Fibroblast of mammary gland (primary cell): ENCODE measurements around the gene RNF175.
A peak's percentile ranks its signal among the peaks of the same experiment; 100 is the strongest.
"Not testable (repeated sequence)": the region's sequence is repeated elsewhere in the genome, so short reads cannot be mapped to it uniquely, and the experiment has no call there.

Source experiments
- DNase-seq: peaks from one replicate; pipeline ENCODE4 v3.0.0-alpha.2; 2010; ENCODE audit warnings: low read depth
- H3K4me3 ChIP-seq: 2 replicates; pipeline ENCODE4 v1.5.1; 2011; ENCODE audit warnings: low read depth, mild to moderate bottlenecking, low read length, moderate library complexity; ENCODE audit not compliant: control insufficient read depth
- TF ChIP-seq, protein P1 (sequence below): conservative IDR thresholded peaks from 2 replicates; pipeline ENCODE4 v1.5.1; 2011; ENCODE audit warnings: low read depth, low read length, inconsistent platforms; ENCODE audit not compliant: control insufficient read depth, insufficient read depth

RNF175 gene

DNA sequence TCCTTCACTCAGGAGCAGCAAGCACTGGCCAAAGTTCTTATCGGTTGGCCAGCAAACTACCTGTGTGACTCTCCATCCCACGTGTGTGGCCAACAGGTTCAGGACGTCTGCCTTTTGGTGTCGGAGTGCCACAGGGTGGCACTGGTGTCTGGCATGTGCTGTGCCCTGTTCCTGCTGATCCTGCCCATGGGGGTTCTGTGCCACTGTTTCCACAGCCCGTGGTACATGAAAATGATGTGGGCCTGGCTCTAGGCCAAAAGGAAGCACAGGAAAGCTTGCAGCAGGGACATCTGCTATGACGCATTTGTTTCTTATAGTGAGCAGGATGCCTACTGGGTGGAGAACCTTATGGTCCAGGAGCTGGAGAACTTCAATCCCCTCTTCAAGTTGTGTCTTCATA, 80.3 kb downstream of the RNF175 start:
- no peak for DNase-seq
- TF ChIP-seq, protein P1, sequence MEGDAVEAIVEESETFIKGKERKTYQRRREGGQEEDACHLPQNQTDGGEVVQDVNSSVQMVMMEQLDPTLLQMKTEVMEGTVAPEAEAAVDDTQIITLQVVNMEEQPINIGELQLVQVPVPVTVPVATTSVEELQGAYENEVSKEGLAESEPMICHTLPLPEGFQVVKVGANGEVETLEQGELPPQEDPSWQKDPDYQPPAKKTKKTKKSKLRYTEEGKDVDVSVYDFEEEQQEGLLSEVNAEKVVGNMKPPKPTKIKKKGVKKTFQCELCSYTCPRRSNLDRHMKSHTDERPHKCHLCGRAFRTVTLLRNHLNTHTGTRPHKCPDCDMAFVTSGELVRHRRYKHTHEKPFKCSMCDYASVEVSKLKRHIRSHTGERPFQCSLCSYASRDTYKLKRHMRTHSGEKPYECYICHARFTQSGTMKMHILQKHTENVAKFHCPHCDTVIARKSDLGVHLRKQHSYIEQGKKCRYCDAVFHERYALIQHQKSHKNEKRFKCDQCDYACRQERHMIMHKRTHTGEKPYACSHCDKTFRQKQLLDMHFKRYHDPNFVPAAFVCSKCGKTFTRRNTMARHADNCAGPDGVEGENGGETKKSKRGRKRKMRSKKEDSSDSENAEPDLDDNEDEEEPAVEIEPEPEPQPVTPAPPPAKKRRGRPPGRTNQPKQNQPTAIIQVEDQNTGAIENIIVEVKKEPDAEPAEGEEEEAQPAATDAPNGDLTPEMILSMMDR, result no peak
- no peak overlapping the region for H3K4me3 ChIP-seq

DNA sequence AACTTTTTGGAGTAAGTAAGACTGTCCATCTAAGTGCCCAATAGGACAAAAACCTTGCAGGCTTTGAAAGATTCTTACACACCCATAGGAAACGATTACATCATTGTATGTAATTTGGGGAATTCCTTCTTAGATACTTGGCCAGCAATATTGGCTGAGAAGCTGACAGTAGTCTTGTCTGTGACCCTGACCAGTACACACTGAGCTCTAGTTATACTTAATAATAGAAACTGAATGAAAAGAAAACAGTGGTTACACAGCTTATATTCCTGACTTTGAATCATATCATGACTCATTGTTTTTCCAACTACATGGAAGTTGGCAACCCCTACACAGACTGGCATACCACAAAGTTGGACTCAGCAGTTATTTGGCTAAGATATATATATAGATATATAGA, 82.8 kb downstream of the RNF175 start:
- TF ChIP-seq, protein P1, result no peak
- no peak overlapping the region for H3K4me3 ChIP-seq
- peak; percentile 88 for DNase-seq

DNA sequence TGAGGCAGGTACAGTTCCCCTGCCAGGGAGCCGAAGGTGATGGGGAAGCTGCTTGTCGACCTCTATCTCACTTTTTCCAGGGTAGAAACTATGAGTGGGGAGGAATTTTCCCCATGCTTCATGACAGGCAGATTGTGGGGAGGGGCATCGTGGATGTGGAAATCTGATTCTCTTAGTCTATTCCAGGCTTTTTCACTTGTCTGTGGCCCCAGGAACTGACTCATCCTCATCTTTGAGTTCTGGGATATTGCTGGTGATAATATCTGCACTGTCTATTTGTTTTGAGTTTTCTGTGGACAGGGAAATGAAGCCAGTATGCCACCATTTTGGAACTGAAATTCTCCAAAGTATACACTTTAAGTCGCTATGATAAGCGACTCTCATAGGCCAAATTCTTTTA, 83.3 kb downstream of the RNF175 start:
- H3K4me3 ChIP-seq, result no peak overlapping the region
- peak; percentile 59 for DNase-seq
- TF ChIP-seq, protein P1, result no peak

DNA sequence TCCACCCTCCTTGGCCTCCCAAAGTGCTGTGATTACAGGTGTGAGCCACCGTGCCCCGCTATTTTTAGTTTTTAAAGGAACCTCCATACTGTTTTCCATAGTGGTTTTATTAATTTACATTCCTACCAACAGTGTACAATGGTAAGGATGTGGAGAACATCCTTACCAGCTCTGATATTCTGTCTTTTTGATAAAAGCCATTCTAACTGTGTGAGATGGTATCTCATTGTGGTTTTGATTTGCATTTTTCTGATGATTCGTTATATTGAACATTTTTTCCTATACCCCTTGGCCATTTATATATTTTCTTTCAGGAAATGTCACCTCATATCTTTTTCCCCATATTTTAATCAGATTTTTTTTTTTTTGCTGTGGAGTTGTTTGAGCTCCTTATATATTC, 90.0 kb downstream of the RNF175 start:
- TF ChIP-seq, protein P1, result no peak
- no peak for DNase-seq
- no peak overlapping the region for H3K4me3 ChIP-seq

DNA sequence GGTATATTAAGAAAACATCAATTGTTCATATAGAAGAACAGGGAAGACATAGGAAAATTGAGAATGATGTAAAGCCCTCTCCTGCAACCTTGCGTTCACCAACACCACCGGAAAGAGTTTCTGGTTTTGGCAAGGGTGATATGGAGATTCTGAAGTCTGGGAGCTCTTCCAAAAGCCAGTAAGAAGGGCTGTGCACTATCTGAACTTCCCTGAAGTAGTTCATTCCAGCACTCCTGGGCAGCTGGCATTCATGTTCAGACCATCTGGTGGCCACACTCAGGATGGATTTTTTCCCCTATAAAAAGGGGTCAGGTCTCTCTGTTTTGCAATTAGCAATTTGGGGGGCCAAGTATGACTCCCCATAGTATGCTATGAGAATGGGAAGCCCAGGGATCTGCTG, 91.2 kb downstream of the RNF175 start:
- peak; percentile 42 for DNase-seq
- no peak overlapping the region for H3K4me3 ChIP-seq
- TF ChIP-seq, protein P1, result no peak

DNA sequence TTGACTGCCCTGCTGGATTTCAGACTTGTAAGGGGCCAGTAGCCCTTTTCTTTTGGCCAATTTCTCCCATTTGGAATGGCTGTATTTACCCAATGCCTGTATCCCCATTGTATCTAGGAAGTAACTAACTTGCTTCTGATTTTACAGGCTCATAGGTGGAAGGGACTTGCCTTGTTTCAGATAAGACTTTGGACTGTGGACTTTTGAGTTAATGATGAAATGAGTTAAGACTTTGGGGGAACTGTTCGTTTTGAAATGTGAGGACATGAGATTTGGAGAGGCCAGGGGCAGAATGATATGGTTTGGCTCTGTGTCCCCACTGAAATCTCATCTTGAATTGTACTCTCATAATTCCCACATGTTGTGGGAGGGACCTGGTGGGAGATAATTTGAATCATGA, 93.3 kb downstream of the RNF175 start:
- H3K4me3 ChIP-seq, DNase-seq: not testable (repeated sequence)

DNA sequence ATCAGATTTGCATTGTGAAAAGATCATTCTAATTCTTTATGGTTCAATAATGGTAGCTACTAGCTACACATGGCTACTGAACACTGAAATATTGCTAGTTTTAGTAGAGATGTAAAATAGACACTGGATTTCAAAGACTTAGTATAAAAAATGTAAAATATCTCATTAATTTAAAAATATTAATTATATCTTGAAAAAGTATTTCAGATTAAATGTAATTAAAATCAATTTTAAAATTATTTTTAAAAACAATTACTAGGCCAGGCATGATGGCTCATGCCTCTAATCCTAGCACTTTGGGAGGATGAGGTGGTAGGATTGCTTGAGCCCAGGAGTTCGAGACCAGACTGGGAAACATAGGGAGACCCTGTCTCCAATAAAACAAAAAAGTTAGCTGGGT, 96.2 kb downstream of the RNF175 start:
- TF ChIP-seq, protein P1, result no peak
- H3K4me3 ChIP-seq, result no peak overlapping the region
- DNase-seq, result no peak
